A673 (cell line): ENCODE data around the gene PARD6G. TPM values are rescaled to one million over a fixed set of nuclear protein-coding genes. Genes with fewer than 3 reads are reported as not detected.

Experiments used
- BruUV-seq: library from RNA; stranded (reverse); fragments of 400-500 nt; replicated peaks from 2 replicates; lab custom pipeline; 2021; lab: Mats Ljungman, UMichigan
- CTCF ChIA-PET: fragments of 300-600 bp; sonication (Branson Sonifier 250); formaldehyde crosslinking; loops from one replicate; lab custom pipeline; 2022; ENCODE audit warnings: antibody characterized with exemption; lab: Charles Lee
- POLR2A ChIA-PET: fragments of 300-600 bp; sonication (Branson Sonifier 250); formaldehyde crosslinking; loops from one replicate; lab custom pipeline; 2022; ENCODE audit warnings: antibody characterized with exemption; ENCODE audit not compliant: low non-redundant PET; lab: Charles Lee
- DNase-seq: peaks from one replicate; pipeline ENCODE4 v3.0.0-alpha.2; 2015; ENCODE audit warnings: low spot score
- H3K27ac ChIP-seq: fragments of 200-600 bp; sonication (generic); 2 replicates; pipeline ENCODE4 v1.5.1; 2016; ENCODE audit warnings: mixed run types, low read depth, mild to moderate bottlenecking, mixed read lengths, antibody characterized with exemption, low read length; ENCODE audit not compliant: poor library complexity, severe bottlenecking
- H3K27me3 ChIP-seq: fragments of 200-600 bp; sonication (generic); replicated peaks from 2 replicates; pipeline ENCODE4 v1.6.1; 2017; ENCODE audit warnings: mixed run types, low read depth, mild to moderate bottlenecking, mixed read lengths, antibody characterized with exemption, low read length; ENCODE audit not compliant: insufficient read depth, poor library complexity
- H3K36me3 ChIP-seq: fragments of 200-600 bp; sonication (generic); 2 replicates; pipeline ENCODE4 v1.6.1; 2016; ENCODE audit warnings: mixed run types, mild to moderate bottlenecking, mixed read lengths, antibody characterized with exemption, low read length; ENCODE audit not compliant: insufficient read depth, poor library complexity, severe bottlenecking
- H3K4me1 ChIP-seq: fragments of 200-600 bp; sonication (generic); 2 replicates; pipeline ENCODE4 v1.6.1; 2017; ENCODE audit warnings: mixed run types, mild to moderate bottlenecking, mixed read lengths, antibody characterized with exemption, low read length; ENCODE audit not compliant: insufficient read depth, poor library complexity, severe bottlenecking
- H3K4me3 ChIP-seq: fragments of 200-600 bp; sonication (generic); 2 replicates; pipeline ENCODE4 v1.5.1; 2016; ENCODE audit warnings: low read depth, mixed run types, mild to moderate bottlenecking, mixed read lengths, low read length; ENCODE audit not compliant: poor library complexity, severe bottlenecking
- H3K9me3 ChIP-seq: fragments of 200-600 bp; sonication (generic); 2 replicates; pipeline ENCODE4 v1.6.1; 2016; ENCODE audit warnings: mixed run types, low read depth, mild to moderate bottlenecking, mixed read lengths, antibody characterized with exemption, low read length; ENCODE audit not compliant: poor library complexity, severe bottlenecking
- EZH2 ChIP-seq: fragments of 200-600 bp; sonication (generic); IDR thresholded peaks from 2 replicates; pipeline ENCODE4 v1.6.1; 2017; ENCODE audit warnings: borderline replicate concordance, low read depth, mild to moderate bottlenecking, mixed read lengths, antibody characterized with exemption, low read length; ENCODE audit not compliant: poor library complexity, severe bottlenecking
- intact Hi-C: fragments of 100-400 bp; cut with micrococcal nuclease; formaldehyde crosslinking; loops from one replicate; pipeline ENCODE4 v1.10.0; 2022; ENCODE audit not compliant: unreplicated experiment
- total RNA-seq: library from RNA; stranded (reverse); gene quantifications from 2 replicates; pipeline ENCODE4 v1.2.3, GENCODE V29; 2021
- TF ChIP-seq, protein P1 (sequence below): fragments of 300-800, 200-600 bp; sonication (generic); conservative IDR thresholded peaks from 2 replicates; pipeline ENCODE4 v1.5.1; 2017; ENCODE audit warnings: low read depth, mild to moderate bottlenecking, antibody characterized with exemption, low read length, moderate library complexity, mixed read lengths

Gene PARD6G
- total RNA-seq, 1 experiment from 2014 or later: 7.9 TPM

DNA sequence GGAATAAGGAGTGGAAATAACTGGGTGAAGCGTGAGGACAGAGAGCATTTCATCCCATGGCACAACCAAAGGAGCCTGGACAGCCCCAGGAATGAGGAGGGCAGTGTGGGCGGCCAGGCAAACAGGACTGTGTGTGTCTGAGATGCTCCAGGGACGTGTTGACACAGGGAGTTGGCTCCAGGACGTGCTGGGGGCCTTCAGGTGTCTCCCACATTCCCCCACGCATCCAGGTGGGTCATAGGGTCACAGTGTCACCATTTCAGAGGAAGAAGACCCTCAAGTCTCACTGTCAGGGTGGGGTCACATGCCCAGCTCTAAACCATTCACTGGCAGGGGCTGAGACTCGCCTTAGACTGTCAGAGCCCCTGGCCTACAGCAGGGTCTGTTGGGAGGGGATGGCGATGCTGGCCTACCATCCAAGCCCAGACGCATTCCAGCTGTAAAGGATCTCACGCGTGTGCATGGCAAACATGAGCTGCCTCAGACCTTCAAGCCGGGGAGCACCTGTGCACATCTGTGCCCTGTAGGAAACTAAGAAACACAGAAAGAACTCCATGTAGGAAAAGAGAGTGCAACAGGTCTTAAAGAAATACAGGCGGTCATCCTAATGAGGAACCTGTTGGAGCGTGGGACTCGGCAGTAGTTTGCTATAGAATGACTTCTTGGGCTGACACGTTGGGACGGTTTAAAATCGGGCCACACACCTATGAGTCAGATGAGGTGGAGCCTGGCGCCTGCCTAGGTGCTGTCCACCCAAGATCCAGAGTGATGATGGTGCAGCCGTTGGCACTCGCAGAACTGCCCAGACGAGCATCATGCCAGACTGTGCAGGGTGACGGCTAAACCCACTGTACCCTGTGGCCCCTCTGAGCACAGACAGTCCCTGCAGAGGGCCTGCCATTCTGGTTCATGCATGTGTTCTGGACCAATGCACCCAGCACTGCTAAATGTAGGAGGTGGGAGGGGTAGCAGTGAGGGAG, 17.3 kb downstream of the PARD6G start:
- H3K27me3 ChIP-seq: no peaks in the 10 kb centered on the region
- H3K4me3 ChIP-seq: no peak overlapping the region
- intact Hi-C loops: no loop called here
- ChIA-PET POLR2A (no interaction called here), CTCF (no interaction called here)
- no peak for DNase-seq
- H3K9me3 ChIP-seq: no peaks in the 10 kb centered on the region
- BruUV-seq: no TSS peak
- no peaks in the 10 kb centered on the region for H3K4me1 ChIP-seq
- no peak for TF ChIP-seq EZH2
- no peaks in the 10 kb centered on the region for H3K36me3 ChIP-seq
- no peak overlapping the region for H3K27ac ChIP-seq

DNA sequence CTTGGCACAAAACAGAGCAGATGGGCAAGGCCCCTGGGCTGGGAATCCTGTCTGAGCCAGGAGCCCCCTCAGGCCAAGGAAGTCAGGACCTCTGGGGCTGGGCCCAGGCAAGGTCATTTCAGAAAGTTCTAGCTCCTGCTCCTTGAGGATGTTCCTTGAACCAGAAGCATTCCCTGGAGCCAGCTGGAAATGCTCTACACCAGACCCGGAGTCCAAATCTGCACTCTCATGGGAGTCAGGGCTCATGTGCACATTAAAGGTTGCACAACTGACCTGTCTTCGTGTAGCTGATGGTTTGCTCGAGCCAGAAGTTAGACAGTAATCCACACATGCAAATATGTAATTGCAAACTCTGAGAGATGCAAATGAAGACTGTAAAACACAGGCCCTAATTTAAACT, 18.0 kb downstream of the PARD6G start:
- ChIA-PET POLR2A (no interaction called here), CTCF (no interaction called here)
- BruUV-seq: no TSS peak
- Histone ChIP-seq H3K27me3 (no peaks in the 10 kb centered on the region), H3K4me1 (no peaks in the 10 kb centered on the region), H3K36me3 (no peaks in the 10 kb centered on the region), H3K27ac (no peak overlapping the region), H3K4me3 (no peak overlapping the region), H3K9me3 (no peaks in the 10 kb centered on the region)
- DNase-seq: no peak
- TF ChIP-seq EZH2: no peak
- TF ChIP-seq, protein P1, sequence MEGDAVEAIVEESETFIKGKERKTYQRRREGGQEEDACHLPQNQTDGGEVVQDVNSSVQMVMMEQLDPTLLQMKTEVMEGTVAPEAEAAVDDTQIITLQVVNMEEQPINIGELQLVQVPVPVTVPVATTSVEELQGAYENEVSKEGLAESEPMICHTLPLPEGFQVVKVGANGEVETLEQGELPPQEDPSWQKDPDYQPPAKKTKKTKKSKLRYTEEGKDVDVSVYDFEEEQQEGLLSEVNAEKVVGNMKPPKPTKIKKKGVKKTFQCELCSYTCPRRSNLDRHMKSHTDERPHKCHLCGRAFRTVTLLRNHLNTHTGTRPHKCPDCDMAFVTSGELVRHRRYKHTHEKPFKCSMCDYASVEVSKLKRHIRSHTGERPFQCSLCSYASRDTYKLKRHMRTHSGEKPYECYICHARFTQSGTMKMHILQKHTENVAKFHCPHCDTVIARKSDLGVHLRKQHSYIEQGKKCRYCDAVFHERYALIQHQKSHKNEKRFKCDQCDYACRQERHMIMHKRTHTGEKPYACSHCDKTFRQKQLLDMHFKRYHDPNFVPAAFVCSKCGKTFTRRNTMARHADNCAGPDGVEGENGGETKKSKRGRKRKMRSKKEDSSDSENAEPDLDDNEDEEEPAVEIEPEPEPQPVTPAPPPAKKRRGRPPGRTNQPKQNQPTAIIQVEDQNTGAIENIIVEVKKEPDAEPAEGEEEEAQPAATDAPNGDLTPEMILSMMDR: no peak
- intact Hi-C loops: no loop called here

DNA sequence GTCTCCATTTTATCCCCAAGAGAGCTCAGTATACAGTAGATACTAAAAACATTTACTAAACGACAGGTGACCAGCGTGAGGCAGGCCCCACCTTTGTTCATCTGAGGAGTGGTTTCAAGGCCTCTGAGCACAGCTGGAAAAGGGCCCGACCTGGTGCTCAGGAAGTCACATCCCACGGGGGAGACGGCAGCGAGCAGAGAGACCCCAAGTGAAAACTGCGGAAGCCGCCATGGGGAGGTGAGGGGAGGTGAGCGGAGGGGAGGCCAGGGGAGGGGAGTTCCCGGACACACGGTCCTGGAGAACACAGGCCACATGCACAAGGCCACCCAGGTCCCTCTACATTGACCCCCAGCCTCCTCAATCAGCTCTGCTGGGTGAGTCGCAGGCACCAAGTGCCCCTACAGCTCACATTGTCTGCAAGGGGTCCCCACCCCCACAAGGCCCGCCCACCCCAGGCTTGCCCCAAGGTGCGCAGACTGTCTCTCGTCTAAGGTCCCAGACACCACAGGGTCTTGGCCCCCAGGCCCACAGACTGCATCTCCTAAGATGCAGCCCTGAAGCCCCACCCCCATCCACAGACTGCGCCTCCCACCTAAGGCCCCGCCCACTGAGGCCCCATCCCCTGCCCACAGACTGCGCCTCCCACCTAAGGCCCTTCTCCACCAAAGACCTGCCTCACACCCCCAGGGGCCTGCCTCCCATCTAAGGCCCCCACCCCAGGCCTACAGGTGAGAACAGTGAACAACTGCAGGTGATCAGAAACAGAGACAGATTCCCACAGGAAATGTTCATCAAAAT, 19.1 kb downstream of the PARD6G start:
- Histone ChIP-seq H3K36me3 (no peaks in the 10 kb centered on the region), H3K27me3 (no peaks in the 10 kb centered on the region), H3K4me3 (no peak overlapping the region), H3K4me1 (no peaks in the 10 kb centered on the region), H3K9me3 (no peaks in the 10 kb centered on the region), H3K27ac (no peak overlapping the region)
- intact Hi-C loops: no loop called here
- DNase-seq: no peak
- TF ChIP-seq EZH2: no peak
- TF ChIP-seq, protein P1: no peak
- CTCF ChIA-PET: no interaction called here
- BruUV-seq: no TSS peak
- POLR2A ChIA-PET: no interaction called here
